IPS-18a (cell line): ENCODE results near the gene C13orf46.
"Not testable (repeated sequence)": the region's sequence is repeated elsewhere in the genome, so short reads cannot be mapped to it uniquely, and the experiment has no call there.

Source experiments
- H3K27ac ChIP-seq: one replicate; pipeline ENCODE4 v1.5.1; 2013; ENCODE audit warnings: low read length
- H3K27me3 ChIP-seq: one replicate; pipeline ENCODE4 v1.6.1; 2013; ENCODE audit warnings: mild to moderate bottlenecking, low read length; ENCODE audit not compliant: control insufficient read depth, insufficient read depth
- H3K36me3 ChIP-seq: one replicate; pipeline ENCODE4 v1.6.1; 2013; ENCODE audit warnings: low read depth, low read length; ENCODE audit not compliant: control insufficient read depth
- H3K4me1 ChIP-seq: one replicate; pipeline ENCODE4 v1.6.1; 2013; ENCODE audit warnings: low read depth, low read length; ENCODE audit not compliant: control insufficient read depth
- H3K4me3 ChIP-seq: one replicate; pipeline ENCODE4 v1.5.1; 2013; ENCODE audit warnings: low read length
- H3K9ac ChIP-seq: one replicate; pipeline ENCODE4 v1.6.1; 2013; ENCODE audit warnings: mild to moderate bottlenecking, low read length, moderate library complexity
- H3K9me3 ChIP-seq: one replicate; pipeline ENCODE4 v1.6.1; 2013; ENCODE audit warnings: low read depth, low read length; ENCODE audit not compliant: control insufficient read depth

Gene C13orf46

DNA sequence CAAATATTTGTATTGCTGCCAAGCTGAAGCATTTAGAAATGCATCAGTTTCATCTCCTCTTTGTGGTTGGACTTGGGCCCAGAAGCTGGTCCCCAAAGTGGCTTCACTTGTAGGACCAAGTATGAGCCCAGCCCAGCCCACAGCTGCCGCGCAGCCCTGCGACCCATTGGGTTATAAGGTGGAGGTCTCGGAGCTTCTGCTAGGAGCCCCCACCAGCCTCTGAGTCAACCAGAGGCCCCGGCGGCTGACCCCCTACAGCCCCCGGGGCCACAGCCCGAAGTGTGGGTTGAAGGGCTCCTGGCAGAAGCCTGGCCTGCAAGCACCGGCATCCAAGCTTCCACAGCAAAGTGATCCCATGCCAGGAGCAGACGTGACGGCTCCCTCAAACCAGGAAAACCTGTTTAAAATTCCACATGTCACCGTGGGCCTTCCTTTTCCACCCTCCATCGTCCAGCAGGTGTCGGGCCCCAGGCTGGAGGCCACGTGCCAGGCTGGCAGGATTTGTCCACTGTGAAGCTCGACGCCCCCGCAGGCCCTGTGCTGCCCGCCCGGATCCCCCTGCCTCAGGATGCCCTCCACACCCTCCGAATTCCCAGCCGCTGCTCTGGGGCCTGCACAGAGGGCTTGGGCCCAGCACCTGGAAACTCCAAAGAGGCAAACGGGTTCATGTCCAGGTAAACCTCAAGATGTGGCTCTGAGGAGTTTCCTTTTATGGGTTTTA, 54.7 kb downstream of the C13orf46 start:
- Histone ChIP-seq H3K9me3 (peaks cover 3% of the 10 kb centered on the region), H3K4me3 (no peak overlapping the region), H3K4me1 (no peaks in the 10 kb centered on the region), H3K27ac (no peak overlapping the region), H3K9ac (no peak overlapping the region), H3K36me3 (no peaks in the 10 kb centered on the region), H3K27me3 (no peaks in the 10 kb centered on the region)

DNA sequence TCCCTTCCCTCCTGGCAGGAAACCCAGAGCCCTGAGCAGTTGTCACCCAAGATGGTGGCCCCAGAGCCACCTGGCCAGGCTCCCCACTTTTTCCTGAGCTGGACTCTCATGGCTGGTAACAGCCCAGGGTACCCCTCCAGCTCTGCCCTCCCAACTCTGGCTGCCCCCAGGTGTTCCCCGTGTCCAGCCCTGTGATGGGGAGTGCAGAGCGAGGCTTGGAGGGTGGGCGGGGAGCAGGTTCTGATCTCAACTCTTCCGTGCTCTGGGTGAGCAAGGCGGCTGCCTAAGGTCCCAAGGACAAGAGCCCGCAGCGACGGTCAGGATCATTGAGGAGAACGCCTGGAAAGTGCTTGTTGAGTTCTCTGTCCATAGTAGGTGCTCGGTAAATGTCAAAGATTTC, 55.3 kb downstream of the C13orf46 start:
- Histone ChIP-seq H3K27me3 (no peaks in the 10 kb centered on the region), H3K36me3 (no peaks in the 10 kb centered on the region), H3K4me3 (no peak overlapping the region), H3K9me3 (peaks cover 3% of the 10 kb centered on the region), H3K4me1 (no peaks in the 10 kb centered on the region), H3K9ac (no peak overlapping the region), H3K27ac (no peak overlapping the region)

DNA sequence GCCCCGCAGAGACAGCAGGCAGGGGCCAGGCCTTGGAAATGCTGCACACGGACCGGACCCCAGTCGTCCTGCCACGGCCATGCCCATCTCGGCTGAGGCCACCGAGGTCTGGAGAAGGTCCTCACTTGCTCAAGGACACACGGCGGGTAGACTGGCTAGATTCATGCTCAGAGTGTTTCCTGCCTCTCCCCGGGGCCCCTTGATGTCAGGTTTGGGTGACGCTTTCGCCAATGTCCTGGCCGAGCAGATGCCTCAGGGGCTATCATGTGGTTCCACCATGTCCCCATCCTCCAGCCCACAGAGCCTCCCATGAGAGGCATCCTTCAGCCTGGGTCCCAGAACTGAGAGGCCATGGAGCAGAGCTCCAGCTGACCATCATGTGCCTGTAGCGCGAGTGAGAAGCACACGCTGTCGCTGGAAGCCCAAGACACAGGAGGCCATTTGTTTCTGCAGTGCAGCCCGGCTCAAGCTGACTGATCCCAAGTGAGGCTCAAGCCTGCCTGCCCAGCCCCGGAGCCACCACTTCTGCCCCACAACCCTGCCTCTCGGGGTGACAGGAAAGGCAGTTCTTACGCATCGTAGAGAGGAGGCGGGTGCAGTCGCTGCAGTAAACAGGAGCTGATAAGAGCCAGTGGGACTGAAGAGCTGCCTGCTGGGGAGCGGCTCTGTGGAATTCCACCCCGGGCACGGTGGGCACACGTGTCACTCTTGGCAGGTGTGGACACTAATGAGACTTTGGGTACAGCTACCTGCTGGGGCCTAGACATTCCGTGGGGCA, 56.1 kb downstream of the C13orf46 start:
- Histone ChIP-seq H3K9me3 (peaks cover 3% of the 10 kb centered on the region), H3K9ac (no peak overlapping the region), H3K4me1 (no peaks in the 10 kb centered on the region), H3K27ac (no peak overlapping the region), H3K4me3 (no peak overlapping the region), H3K27me3 (no peaks in the 10 kb centered on the region), H3K36me3 (no peaks in the 10 kb centered on the region)

DNA sequence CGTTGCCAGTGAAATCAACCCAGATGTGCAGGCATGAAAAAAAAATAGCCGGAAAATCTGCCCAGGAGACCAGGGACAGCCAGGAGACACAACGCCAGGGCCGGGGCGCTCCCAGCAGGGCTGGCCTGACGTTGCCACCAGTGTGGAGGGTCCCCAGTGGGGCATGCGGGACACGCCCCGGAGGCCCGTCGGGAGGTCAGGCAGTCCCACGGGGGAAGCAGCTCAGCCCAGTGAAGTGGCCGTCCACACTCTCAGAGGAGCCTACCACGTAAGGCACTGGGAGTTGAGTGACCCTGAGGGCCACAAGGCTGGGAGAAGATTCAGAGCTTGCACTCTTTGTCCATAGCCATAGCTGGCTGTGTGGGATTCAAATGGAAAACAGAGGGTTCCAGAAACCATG, 56.8 kb downstream of the C13orf46 start:
- no peaks in the 10 kb centered on the region for H3K36me3 ChIP-seq
- H3K27me3 ChIP-seq = no peaks in the 10 kb centered on the region
- H3K27ac ChIP-seq = no peak overlapping the region
- H3K9ac ChIP-seq = no peak overlapping the region
- peaks cover 3% of the 10 kb centered on the region for H3K9me3 ChIP-seq
- no peak overlapping the region for H3K4me3 ChIP-seq
- H3K4me1 ChIP-seq = no peaks in the 10 kb centered on the region

DNA sequence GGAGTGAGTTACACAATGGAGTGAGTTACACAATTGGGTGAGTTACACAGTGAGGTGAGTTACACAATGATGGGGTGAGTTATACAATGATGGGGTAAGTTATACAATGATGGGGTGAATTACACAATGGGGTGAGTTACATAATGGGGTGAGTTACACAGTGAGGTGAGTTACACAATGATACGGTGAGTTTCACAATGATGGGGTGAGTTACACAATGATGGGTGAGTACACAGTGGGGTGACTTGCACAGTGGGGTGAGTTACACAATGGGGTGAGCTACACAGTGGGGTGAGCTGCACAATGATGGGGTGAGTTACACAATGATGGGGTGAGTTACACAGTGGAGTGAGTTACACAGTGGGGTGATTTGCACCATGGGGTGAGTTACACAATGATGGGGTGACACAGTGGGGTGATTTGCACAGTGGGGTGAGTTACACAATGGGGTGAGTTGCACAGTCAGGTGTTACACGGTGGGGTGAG, 57.5 kb downstream of the C13orf46 start:
- Histone ChIP-seq H3K9me3 (no peaks in the 10 kb centered on the region), H3K27ac (no peak overlapping the region), H3K4me1 (no peaks in the 10 kb centered on the region), H3K36me3 (no peaks in the 10 kb centered on the region), H3K27me3 (no peaks in the 10 kb centered on the region), H3K4me3 (no peak overlapping the region), H3K9ac (no peak overlapping the region)

DNA sequence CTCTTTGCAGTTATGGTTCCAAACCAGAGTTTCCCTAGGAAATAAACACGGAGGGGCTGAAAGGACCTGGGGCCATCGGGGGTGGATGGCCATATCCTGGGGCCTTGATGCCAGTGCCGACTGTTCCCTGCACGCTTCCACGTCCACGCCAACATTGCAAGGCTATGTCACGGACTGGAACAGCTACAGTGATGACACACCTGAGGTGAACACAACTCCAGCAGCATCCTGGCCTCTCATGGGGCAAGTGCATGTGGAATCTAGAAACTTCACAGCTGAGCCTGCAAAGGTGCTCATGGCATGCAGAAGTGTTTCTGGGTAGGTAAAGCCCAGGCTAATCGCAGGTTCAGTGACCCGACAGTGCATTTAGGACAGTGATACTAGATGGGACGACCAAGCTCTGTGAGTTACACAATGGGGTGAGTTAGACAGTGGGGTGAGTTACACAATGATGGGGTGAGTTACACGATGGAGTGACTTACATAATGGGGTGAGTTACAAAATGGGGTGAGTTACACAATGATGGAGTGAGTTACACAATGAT, 58.0 kb downstream of the C13orf46 start:
- Histone ChIP-seq H3K27ac (no peak overlapping the region), H3K4me1 (no peaks in the 10 kb centered on the region), H3K27me3 (no peaks in the 10 kb centered on the region), H3K4me3 (no peak overlapping the region), H3K9me3 (no peaks in the 10 kb centered on the region), H3K36me3 (no peaks in the 10 kb centered on the region), H3K9ac (no peak overlapping the region)

DNA sequence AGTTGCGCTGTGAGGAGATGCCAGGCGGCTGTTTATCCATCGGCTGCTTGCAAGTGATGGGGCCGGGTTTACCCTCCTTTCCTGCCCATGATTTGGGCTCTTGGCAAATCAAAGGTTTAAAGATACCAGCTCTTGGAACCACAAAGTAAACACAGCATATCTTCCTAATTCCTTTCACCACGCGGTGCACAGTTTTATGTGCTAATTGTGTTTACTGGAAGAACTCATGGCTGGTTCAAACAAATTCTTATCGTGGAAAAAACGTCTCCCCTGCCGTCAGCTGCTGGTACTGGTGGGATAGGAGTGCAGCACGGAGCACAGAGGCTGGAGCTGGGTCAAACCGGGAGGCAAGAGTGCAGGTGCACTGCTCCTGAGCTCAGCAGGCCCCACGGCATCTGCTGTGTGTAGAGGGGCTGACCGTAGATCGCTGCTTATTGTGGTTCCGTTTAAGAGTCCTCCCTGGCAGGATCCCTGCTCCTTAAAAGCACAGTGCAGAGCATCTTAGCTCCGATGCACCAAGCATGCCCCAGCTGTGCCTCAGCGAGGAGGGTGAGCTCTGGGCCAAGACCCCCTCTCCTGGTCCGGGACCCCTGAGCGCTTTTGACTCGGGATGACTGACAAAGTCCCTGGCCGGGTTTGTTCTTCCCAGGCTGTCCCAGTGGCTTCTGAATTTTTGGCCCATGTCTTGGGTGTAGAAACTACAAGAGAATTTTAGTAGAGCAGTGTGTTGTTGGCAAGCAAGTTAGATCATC, 58.7 kb downstream of the C13orf46 start:
- Histone ChIP-seq H3K4me1 (no peaks in the 10 kb centered on the region), H3K9ac (no peak overlapping the region), H3K27me3 (no peaks in the 10 kb centered on the region), H3K36me3 (no peaks in the 10 kb centered on the region), H3K9me3 (no peaks in the 10 kb centered on the region), H3K27ac (no peak overlapping the region), H3K4me3 (no peak overlapping the region)

DNA sequence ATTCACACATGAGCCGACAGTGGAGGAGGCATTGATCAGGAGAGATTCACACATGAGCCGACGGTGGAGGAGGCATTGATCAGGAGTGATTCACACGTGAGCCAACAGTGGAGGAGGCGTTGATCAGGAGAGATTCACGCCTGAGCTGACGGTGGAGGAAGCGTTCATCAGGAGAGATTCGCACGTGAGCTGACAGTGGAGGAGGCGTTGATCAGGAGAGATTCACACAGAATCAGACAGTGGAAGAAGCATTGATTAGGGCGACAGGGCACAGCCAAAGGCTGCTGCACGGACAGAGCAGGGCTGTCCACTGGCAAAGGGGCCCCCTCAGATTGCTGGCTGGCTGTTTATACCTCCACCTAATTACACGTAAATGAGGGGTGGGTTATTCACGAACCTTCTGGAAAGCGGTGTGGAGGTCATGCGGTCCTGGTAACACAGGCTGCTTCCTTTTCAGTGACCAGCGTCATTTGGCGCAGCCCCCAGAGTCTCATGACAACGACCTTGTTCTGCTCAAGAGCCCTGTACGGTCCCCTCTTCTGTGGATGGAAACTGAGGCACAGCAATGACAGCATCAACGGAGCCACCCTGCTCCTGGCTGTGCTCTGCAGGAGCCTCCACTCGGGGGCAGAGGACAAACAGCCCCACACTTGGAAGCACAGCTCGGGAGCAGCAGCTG, 59.4 kb downstream of the C13orf46 start:
- Histone ChIP-seq H3K9me3 (no peaks in the 10 kb centered on the region), H3K36me3 (no peaks in the 10 kb centered on the region), H3K9ac (no peak overlapping the region), H3K27me3 (no peaks in the 10 kb centered on the region), H3K4me3 (no peak overlapping the region), H3K27ac (no peak overlapping the region), H3K4me1 (no peaks in the 10 kb centered on the region)

DNA sequence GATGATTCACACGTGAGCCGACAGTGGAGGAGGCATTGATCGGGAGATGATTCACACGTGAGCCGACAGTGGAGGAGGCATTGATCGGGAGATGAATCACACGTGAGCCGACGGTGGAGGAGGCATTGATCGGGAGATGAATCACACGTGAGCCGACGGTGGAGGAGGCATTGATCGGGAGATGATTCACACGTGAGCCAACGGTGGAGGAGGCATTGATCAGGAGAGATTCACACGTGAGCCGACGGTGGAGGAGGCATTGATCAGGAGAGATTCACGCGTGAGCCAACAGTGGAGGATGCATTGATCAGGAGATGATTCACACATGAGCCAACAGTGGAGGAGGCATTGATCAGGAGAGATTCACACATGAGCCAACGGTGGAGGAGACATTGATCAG, 60.0 kb downstream of the C13orf46 start:
- not testable (repeated sequence) for H3K4me3 ChIP-seq, H3K36me3 ChIP-seq, H3K27ac ChIP-seq, H3K27me3 ChIP-seq, H3K4me1 ChIP-seq, H3K9ac ChIP-seq, H3K9me3 ChIP-seq

DNA sequence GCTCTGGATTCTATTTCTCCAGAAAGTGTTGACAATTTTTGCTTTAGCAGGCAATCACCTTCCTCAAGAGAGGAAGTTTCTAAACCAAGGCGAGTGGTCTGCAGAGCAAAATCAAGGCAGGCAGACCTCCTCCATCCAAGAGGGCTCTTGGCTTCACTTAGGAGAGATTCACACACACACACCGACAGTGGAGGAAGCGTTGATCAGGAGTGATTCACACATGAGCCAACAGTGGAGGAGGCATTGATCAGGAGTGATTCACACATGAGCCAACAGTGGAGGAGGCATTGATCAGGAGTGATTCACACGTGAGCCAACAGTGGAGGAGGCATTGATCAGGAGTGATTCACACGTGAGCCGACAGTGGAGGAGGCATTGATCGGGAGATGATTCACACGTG, 60.5 kb downstream of the C13orf46 start:
- H3K27ac ChIP-seq, H3K27me3 ChIP-seq, H3K4me1 ChIP-seq: not testable (repeated sequence)

DNA sequence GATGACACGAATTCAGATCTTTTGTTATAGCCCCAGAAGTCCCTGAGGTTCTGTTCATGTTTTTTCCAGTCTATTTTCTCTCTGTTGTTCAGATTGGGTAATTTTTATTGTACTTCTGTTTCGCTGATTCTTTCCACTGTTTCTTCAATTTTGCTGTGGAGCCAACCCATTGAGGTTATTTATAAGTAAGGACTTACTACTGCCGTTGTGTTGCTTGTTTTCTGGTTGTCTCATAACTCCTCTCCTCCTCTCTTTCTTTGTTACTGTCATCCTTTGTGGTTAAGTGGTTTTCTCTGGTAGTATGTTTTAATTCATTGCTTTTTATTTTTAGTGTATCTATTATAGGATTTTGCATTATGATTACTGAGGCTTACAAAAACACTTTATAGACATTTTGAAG, 61.3 kb downstream of the C13orf46 start:
- Histone ChIP-seq H3K27ac (no peak overlapping the region), H3K4me1 (peaks cover 9% of the 10 kb centered on the region), H3K27me3 (no peaks in the 10 kb centered on the region), H3K36me3 (no peaks in the 10 kb centered on the region), H3K9ac (no peak overlapping the region), H3K9me3 (no peaks in the 10 kb centered on the region), H3K4me3 (no peak overlapping the region)

More for the DNA sequence above, 60.5 kb downstream of the C13orf46 start:
- not testable (repeated sequence) for H3K9me3 ChIP-seq, H3K9ac ChIP-seq, H3K4me3 ChIP-seq, H3K36me3 ChIP-seq
